HG03103 (cell line): ENCODE data around the gene FYCO1.
"Not testable (repeated sequence)": the region's sequence is repeated elsewhere in the genome, so short reads cannot be mapped to it uniquely, and the experiment has no call there.

Experiments
- ATAC-seq: cut with Tn5 transposase; IDR thresholded peaks from one replicate; pipeline ENCODE4 v1.9.1; 2021; ENCODE audit warnings: low read depth; ENCODE audit not compliant: unreplicated experiment

Gene FYCO1

DNA sequence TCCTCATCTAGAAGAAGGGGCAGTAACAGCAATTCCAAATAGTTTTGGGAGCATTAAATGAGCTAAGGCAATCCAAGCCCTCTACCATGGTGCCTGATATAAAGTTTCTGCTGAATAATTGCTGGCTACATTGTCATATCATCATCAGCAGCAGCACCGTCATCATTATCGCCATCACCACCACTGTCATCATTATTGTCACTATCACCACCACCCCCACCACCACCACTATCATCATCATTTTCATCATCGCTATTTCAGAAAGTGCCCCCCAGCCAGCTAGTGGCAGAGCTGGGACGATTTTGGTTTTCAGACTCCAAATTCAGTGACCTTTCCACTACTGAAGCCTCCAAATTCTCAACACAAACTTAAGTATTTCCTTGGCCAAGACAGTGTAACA is 16.6 kb upstream of the FYCO1 start:
- no peak for ATAC-seq

DNA sequence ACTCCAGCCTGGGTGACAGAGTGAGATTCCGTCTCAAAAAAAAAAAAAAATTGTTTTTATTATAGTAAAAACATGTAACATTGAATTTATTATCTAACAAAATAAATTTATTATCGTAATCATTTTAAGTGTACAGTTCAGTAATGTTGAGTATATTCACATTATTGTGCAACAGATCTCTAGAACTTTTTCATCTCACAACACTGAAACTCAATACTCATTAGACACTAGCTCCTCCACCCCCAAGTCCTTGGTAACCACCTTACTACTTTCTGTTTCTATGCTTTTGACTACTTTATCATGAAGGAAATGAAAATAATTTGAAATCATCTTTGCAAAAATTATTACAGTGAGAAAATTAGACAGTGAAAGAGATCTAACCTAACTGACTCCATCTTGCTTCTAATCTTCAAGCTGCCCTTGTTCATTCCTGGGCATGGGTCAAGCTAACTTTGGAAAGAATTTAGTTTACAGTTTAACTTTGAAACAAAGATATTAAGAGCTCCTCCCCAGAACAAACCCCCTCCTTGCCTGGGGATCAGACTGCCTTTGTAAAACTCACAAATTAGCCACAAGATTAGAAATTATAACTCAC is 15.0 kb upstream of the FYCO1 start:
- ATAC-seq = no peak

DNA sequence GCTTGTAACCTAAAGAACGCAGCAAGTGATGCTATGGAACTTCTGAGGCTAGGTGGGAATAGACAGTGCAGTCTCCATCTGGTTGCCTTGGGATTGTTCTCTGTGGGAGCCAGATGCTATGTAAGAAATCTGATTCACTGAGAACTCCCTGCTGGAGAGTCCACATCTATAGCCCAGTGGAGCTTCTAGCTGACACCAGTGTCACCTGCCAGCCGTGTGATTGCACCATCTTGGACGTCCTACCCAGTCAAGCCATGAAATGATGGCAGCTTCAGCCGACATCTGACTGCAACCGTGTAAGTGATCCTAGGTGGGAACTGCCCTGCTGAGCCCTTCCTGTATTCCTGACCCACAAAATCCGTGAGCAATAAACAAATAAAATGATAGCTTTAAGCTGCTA is 12.4 kb upstream of the FYCO1 start:
- ATAC-seq = no peak

DNA sequence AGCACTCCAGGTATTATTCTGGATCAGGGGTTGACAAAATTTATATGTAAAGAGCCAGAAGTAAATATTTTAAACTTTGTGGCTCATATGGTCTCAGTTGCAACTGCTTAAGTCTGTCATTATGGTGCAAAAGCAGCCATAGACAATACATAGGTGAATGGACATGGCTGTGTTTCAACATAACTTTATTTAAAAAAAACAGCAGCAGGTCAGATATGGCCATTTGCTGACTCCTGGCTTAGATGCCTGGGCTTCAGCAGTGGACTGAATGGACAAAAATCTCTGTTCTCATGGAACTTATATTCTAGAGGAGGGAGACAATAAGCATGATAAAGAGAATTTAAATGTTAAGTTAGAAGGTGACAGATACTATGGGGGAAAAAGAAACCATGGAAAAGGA is 11.7 kb upstream of the FYCO1 start:
- ATAC-seq = no peak

DNA sequence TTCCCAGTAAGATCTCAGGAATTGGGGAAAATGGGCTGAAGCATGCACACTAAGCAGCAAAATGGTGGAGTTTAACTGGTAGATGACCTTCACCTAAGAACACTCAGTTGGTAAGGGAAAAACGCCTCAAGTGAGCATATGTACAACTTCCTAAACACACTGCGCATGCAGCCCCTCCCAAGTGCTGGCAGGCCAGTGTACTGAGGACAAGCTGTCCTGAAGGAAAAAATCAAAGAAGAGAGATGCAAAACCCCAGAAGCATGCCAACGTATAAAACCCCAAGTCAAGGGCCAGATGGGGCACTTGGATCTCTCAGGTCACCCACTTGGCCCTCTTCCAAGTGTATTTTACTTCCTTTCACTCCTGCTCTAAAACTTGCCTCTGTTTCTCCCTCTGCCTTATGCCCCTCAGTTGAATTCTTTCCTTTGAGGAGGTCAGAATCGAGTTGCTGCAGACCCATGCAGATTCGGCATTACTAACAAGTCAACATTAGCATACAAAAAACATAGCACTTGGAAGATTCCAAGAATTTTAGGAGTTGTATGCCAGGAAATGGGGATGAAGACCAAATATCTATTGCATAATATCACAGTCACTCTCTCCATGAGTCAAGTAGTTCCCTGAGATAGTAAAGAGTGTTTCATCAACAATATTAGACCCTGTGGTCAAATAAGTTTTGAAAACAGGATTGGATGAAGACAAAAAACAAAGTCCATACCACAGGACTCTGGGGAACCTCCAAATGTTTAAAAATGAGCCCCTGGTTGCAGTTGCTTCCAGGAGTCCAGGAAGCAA is 10.8 kb upstream of the FYCO1 start:
- no peak for ATAC-seq

DNA sequence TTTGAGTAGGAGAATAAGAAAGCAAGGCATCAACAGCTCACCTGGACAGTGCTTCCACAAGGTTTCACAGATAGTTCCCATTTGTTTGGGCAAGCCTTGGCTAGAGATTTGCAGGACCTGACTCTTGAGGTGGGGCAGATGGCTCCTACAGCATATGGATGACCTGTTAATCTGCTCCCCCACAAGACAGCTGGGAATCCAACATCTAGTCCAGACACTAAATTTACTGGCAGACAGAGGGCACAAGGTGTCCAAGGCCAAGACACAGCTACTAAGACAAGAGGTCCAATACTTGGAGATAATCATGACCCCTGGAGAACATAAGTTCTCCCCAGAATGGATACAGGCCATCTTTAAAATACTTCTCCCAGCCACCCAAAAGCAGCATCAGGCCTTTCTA is 8.1 kb upstream of the FYCO1 start:
- ATAC-seq = not testable (repeated sequence)

DNA sequence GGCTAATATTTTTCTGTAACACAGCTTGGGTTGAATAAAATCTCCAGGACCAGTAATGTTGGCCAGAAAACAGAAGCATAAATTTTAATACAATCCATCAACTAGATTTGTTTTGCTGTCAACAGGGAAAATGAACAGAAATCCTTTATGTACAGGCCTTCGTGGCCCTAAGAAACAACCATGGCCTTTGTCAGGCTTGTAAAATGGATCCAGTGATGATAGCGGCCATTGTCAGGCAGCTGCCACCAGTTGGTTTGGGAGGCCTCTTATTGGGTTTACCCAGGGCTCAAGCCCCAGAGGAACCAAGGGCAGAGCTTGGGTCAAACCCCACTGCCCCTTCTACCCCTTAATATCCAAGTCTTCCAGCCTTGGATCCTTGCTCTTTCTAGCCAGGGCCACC is 5.6 kb upstream of the FYCO1 start:
- no peak for ATAC-seq

DNA sequence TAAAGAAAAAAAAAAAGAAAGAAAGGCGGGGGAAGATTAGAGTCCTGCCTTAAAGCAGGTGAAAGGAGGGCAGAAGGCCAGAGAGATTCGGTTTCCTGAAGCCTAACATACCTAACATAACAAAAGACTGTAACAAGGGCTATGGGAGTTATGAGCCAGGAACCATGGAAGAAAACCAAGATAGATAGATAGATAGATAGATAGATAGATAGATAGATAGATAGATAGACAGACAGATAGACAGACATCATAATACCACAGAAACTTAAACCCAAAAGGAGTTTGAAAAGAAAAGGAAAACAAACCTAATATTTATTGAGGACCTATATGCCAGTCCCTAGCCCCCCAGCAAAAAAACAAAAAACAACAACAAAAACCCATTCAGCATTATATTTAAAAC is 2.3 kb upstream of the FYCO1 start:
- ATAC-seq = no peak

DNA sequence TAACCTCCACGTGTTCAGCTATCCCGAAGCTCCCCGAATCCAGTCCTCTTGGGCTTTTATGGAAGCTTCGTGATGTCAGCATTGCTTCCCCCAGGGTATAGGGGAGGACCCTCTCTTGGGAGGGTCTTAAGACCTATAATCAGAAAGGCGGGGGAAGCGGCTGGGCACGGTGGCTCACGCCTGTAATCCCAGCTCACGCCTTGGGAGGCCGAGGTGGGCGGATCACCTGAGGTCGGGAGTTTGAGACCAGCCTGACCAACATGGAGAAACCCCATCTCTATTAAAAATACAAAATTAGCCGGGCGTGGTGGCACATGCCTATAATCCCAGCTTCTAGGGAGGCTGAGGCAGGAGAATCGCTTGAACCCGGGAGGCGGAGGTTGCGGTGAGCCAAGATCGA is 1.9 kb upstream of the FYCO1 start:
- not testable (repeated sequence) for ATAC-seq

DNA sequence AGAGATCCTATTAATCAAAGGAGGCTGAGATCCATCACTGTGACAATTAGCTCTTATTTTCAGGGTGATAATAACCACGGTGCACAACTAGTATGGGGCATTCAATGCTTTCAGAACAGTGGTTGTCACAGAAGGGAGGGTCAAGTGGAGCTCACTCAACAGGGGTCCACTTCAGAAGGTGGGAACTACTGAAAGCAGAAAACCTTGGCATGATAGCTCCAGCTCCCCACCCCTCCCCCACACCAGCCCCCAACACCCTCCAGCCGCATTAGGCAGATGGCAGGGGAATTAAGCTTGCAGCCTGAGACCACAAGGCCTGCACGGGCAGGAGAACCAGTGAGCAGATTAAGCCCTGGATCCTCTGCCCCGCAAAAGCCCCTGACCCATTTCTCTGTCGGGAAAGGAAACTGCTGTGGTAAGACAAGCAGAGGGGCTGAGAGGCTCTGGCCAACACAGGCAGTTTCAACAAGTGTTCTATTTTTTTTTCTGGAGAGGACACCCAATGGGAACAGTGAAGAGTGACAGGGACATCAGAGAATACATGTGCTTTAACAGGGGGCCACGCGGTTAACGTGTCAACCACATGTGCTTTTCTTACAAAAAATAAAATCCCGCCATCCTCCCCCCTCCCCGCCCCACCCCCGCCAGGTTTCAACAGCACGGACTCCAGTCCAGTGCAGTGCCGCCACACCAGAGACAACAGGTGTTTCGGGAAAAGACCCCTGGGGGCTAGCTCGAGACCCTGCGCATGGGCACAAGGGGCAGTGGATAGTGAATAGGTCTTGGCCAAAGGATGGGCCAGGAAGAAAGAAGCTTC is 997 bp downstream of the FYCO1 start:
- ATAC-seq = no peak

DNA sequence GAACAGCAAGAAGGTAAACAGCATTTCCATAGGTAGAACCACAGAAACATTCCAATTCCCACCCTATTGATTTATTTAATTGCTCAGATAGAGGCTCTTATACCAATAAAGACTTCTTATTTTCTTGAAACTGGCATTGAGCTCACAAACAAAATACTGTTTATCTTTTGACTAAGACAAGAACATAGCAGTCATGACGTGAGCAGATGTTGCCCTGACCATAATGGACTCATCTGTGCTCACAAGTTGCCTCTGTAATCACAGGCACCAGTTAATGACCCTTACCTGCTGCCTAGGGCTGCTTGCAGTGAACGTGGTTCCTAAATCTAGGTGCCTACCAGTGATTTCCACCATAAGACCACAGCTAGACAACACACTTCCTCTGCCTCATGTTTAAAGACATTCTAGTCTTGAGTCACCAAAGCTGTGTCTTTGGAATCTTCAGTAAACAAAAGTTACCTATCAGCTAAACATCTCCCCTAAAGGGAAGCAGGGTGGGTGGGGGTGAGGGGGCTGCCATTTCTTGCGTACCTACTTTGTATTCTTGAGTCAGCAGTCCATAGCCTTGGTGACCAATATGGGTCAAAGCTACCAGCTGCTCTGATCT is 2.1 kb downstream of the FYCO1 start:
- ATAC-seq = no peak

DNA sequence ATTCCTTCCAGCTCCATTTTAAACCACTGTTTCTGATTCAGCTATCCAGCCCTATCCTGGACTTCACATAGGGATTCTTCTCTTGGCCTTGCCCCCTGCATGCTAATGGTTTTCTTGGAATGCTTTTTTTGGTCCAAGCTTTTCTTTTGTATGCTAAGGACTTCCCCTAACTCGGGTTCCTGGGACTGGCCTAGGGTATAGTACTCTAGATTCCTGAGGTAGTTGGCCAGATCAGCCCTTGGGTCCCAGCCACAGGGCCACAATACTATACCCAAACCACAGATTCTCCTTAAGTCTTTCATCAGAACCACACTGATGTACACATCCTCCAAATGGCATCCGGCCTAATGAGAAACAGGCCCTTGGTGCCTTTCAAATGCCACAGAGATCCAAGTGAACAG is 2.8 kb downstream of the FYCO1 start:
- no peak for ATAC-seq

DNA sequence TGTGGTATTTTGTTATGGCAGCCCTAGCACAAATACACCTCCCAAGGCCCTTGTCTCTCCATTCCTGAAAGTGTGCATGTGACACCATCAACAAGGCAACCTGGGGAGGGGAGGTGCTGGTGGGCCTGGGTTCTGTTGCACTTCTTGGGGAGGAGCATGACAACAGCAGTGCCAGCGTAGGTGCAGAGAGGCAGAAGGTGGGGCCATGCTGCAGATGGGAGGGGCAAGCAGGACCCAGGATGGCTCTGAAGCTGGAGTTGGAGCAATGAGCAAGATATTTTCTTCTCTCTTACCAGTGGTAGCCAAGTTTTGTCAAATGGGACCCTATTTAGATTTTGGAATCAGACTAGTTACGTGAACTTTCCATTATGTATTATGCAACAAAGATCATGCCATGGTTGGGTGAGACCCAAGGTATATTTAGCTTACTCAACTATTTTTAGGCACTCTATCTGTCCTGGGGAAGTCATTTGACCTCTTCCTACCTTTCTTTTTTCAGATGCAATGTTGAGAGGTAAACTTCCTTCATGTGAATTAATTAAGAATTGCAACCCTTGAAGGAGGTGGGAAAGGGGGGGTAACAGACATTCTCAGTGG is 3.4 kb downstream of the FYCO1 start:
- ATAC-seq = no peak

DNA sequence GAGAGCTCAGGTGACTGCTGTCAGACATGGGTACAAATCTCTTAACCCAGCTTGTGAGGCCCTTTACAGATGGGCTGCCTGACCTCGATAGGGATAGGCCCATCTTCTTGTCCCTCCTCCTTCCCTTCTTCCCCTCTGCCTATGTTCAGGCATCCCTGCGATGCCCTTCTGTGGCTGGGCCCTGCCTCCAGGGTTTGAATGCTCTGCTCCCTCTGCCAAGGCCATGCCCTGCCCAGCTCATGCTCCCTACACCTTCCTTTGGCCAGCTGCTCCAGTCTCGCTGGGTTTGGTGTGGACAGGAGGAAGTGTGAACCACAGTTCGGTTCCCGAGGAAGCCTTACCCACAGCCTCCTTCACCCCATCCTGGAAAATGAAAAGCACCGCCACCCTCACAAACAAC is 4.3 kb downstream of the FYCO1 start:
- no peak for ATAC-seq

DNA sequence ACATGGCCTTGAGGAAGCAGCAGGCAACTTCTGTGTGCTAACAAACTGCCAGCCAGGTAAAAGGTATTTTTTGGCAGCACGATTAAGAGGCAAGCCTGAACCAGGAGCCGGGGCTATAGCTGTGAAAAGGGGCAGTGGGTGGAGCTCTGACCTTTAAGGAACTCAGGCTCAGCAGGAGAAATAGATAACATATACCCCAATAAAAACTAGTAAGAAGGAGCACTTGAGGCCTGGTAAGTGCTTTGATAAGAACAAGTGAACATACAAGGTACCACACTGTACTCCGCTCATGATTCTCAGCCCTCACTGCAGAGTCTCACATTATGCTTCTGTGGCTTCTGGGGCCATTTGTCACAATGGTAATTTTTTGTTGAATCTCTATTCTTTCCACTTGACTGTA is 5.4 kb downstream of the FYCO1 start:
- ATAC-seq = no peak

DNA sequence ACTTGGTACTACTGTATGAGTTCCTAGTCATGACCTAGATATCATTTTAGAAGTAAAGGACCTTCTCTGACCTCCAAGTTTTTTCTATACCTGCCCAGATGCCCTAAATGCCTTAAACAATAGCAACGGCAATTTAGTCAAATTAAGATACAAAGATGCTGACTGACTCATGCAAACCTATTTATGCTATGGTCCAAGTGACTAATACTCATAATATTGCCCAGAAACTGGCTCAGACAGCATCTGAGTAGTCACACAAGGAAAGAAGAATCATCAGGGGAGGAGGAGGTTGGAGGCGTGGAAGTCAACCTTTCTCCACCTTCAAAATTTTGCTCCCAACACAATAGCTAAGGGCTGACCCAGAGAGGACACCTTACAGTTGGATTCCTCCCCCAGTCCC is 6.8 kb downstream of the FYCO1 start:
- no peak for ATAC-seq

DNA sequence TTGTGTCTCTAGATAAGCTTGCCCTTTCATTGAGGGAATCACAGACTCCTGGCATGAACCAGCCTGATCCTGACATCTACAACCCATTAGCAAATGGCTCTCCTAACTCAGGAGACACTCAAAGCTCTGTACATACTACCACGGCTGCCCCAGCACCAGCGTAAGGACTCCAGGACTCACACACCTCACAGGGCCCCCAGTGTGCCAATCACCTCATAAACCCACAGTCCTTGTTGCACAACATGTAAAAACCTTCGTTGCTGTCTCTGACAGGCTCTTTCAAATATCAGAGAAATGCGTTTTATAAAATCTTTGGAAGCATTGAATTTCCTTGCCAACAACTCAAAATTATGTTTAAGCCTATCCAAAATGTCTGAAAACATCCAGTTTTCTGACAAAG is 7.3 kb downstream of the FYCO1 start:
- no peak for ATAC-seq

DNA sequence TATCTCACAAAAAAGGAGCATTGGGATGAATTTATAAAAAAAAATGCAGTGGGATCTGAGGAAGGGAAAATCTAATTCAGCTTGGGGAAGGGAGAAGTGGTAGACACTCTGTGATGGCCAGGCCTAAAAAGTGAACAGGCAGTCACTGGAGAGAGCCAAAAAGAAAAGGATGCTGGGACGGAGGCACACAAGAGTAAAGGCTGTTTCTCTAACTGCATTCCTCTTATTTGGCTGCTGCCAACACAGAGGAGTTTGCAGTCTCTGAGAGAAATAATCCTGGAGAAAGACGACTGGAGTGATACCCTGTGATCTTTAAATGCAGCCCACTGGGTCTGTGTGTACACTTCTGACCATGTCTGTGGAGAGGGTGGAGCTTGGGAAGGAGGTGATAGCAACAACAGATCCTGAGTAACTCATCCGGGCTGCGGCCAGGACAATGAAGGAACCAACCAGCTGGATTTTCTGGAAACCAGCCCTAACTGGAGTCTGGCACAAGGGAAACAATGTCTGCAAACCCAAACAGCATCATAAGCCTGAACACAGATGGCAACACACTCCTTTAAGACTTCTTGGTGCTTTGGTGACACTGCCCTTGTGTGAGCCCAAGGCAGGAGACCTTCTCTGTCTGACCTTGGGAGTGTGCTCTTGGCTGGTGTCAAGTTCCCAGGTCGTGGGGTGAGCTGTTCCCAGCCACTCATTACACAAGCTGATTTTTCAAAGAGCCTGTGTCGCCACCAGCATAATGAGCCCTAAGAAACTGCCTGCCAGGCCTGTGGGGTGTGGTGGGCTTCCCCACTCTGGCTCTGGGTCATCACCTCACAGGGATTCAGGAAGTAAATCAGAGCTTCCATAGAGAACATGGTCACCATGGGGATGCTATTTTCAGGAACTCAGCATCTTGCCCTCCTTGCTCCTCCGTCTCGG is 8.0 kb downstream of the FYCO1 start:
- ATAC-seq = no peak

DNA sequence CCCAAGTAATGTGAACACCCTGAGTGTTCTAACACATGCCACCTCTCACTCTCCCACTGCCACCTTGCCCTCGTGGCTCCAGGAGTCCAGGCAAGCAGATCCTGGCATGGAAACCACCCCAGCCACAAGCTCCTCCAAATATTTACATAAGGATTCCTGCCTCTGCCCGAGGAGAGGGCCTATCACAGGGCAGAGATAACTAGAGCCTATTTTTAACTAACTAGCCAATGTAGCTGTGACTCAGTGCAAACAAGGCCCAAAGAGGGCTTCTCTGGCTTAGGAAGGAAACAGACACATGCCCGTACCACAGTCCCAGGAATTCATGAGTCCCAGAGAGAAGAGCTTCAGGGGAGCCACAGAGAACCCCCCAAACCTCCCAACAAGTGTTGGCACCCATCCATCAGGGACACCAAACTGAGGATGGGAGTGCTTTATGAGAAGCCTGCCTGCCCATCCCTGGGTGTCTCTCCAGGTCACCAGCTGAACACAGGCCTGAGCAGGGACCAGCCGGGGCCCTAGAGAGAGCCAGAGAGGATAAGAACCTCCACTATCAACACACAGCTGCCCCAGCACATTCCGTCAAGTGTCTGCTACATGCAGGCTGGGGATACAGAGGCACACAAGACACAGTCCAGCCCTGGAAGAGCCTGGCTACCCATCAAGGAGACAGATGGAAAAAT is 9.2 kb downstream of the FYCO1 start:
- ATAC-seq = no peak
